Ureter (tissue), 1 donor: ENCODE results near the gene FAM20C. TPM values are rescaled to one million over a fixed set of nuclear protein-coding genes. Genes with fewer than 3 reads are reported as not detected.

ENCODE experiments used
- DNase-seq: peaks from one replicate; pipeline ENCODE4 v3.0.0-alpha.2; 2020; ENCODE audit warnings: low spot score
- total RNA-seq: library from RNA; stranded (reverse); gene quantifications from one replicate; pipeline ENCODE4 v1.2.4, GENCODE V29; 2023
- donor health status: DM: yes; HTN: yes; CAD: no.

Gene FAM20C
- total RNA-seq, 1 donor from 2014 or later = 33.8 TPM

DNA sequence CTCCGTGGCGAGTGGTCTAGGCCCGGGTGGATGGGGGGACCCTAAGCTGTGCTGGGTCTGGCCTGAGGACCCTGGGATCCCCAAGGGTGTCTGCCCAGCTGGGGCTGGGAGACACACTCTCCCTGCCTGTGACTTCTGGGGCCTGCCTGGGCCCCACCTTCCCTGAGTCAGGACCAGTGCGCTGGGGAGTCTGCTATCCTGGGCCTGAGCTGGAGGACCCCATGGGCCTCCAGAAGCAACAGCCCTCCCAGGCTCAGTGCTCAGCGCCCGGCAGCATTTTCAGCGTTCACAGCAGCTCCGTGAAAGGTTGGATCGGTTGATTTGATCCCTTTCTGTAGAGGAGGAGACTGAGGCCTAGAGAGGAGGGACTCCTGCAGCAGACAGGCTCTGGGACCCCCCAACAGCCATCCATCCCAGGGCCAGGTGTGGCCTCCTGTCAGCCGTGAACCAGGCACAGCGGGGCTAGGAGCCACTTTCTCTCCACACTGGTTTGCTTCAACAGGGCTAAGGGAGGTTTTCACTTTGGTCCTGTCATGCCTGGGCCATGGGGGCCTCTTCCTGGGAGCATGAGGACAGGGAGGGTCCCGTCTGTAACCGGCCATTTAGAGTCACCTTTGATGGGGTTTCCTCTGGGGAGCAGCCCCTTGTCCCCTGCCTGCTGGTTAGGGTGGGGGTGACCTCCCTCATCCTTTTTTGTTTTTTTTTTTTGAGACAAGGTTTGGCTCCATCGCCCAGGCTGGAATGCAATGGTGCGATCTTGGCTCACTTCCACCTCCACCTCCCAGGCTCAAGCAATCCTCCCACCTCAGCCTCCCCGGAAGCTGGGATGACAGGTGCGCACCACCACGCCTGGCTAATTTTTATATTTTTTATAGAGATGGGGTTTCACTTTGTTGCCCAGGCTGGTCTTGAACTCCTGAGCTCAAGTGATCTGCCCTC, 110.0 kb downstream of the FAM20C start:
- no peak for DNase-seq

DNA sequence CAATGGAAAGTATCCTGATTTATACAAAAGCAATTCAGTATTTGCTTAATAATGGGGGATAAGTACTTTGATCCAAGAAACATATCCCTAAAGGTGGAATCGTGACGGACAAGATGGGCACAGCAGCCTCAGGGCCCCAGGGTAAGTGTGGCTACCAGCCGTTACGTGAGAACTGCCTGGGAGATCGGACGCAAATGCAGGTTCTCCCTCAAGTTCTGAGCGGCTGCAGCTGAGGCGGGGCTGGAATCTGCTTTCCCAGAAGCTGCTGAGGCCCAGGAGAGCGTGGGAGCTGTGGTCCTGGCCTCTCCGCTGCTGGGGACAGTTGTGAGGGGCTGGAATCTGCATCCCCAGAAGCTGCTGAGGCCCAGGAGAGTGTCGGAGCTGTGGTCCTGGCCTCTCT, 111.1 kb downstream of the FAM20C start:
- no peak for DNase-seq

DNA sequence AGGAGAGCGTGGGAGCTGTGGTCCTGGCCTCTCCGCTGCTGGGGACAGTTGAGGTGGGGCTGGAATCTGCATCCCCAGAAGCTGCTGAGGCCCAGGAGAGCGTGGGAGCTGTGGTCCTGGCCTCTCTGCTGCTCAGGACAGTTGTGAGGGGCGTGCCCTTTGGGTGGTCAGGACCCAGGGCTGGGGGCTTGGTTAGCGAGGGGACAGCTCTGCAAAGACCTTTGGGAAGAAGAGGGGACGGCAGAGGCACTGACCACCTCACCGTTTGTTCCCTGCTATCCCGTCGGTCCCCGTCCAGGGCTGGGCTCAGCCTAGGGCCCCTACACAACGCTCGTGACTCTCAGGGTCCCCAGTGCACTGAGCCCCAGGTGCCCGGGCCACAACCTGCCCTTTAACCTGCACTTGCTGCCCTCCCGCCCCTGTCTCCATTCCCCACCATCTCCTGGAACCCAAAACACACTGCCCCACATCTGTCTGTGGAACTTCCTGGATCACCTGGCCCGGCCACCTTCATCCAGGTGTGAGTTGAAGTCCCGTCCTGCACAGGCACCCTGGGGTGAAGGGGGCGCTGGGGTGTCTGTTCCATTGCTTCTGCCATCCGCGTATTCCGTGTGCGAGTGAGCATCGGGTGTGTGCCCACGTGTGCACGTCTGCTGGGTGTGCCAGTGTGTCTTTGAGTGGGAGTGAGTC, 111.7 kb downstream of the FAM20C start:
- DNase-seq = no peak

DNA sequence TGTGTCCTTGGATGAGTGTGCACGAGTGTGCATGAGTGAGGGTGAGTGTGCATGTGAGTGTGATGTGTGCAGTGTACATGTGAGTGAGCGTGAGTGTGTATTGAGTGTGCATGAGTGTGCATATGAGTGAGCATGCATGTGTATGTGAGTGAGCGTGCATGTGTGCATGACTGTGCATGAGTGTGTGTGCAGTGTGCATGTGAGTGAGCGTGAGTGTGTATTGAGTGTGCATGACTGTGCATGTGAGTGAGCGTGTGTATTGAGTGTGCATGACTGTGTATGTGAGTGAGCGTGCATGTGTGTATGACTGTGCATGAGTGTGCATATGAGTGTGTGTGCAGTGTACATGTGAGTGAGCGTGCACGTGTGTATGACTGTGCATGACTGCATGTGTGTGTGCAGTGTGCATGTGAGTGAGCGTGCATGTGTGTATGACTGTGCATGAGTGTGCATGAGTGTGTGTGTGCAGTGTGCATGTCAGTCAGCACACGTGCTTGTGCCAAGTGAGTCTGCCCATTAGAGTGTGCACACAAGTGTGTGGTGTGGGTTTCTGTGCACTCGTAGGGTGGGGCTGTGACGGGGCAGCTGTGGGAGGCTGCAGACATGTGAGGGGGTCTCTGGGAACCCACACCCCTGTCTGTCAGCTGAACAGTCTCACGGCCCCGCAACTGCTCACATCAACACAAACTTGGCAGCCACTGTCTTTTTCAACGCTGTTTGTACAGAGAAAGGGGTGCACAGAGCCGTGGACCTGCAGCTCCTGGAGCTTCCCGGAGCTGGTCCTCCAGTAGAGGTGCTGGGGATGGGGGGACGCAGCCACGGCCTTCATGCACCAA, 112.4 kb downstream of the FAM20C start:
- no peak for DNase-seq

DNA sequence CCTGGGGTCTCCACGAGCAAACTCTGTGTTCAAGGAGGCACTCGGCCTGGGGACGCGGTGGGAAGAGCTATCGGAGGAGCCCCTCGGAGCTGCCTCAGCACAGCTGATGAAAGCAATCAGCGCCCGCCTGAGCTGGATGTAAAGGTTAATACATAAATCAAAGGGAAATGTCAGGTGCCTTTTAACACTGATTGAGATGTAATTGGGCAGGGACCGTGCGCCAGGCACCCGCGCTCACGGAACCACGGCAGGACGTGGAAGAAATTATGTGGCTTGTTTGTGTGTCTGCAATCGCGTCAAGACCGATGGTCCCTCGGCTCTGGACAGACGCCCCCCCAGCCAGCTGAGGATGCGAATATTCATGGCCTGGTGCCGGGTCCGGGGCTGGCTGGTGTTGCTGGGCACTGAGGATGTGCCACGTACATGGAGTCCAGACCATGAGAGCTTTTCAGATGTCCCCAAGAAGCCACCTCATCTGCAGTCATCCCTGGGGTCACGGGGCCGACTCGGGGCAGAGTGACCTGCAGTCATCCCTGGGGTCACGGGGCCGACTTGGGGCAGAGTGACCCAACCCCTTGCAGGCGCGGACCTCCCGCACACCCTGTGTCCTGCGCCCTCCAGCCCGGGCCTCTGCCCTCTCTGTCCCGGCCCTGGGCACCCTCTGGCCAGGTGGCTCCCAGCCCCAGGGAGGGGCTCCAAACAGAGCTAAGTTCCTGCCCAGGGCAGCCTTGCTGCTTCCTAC, 113.2 kb downstream of the FAM20C start:
- no peak for DNase-seq

DNA sequence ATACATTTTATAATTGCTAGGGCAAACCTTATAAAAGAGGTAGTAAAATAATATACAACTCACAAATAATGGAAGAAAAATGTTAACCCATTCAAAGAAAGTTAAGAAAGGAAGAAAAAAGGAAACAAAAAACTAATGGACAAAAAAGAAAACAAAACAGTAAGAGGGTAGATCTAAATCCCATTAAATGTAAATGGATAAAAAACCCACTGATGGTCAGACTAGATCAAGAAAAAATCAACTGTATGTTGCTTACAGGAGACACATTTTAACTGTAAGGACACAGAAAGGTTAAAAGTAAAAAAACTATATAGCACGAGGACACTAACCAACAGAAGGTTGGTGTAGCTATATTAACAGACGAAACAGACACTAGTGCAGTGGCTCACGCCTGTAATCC, 115.6 kb downstream of the FAM20C start:
- DNase-seq = no peak

DNA sequence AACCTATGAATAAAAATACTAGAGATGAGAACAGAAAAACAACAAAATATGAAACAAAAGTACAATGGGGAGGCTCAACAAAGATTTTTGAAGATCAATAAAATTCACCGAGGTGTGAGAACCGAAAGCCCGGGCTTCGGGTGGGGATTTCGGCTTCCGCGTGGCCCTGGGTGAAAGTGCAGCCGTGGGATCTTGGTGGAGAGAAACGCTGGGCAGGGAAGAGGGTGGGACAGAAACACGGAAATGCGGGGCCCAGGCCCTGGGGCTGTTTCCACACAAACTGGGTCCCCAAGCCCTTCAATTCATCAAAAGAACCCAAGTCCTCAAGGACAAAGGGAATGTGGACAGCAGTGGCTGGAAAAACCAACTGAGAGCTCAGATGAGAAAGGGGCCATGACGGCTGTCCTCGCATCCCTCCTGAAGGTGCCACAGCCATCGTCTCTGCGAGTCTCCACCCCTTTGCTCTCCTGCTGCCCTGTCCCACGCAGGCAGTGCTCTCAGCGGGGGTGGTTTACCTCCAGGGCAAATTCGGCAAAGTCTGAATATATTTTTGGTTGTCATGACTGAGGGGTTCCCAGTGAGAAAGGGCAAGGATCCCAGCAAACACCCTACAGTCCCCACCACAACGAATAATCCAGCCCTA, 117.3 kb downstream of the FAM20C start:
- DNase-seq = no peak

Other genes starting within 250 kb of the FAM20C start
- not detected for gene FOXL3, start 97.6 kb downstream of the FAM20C start, total RNA-seq